ENCODE results near the gene LRRFIP2.

- TF ChIP-seq CTCF (IDR thresholded peaks at IDR 0.05), result no peak
- no peak for TF ChIP-seq POLR2A (IDR thresholded peaks at IDR 0.05)
Observed at GRCh38 chr3:37143821-37144220, 30.6 kb downstream of the LRRFIP2 start.
